ENCODE results near the gene CSMD2.

The CSMD2 gene

DNA sequence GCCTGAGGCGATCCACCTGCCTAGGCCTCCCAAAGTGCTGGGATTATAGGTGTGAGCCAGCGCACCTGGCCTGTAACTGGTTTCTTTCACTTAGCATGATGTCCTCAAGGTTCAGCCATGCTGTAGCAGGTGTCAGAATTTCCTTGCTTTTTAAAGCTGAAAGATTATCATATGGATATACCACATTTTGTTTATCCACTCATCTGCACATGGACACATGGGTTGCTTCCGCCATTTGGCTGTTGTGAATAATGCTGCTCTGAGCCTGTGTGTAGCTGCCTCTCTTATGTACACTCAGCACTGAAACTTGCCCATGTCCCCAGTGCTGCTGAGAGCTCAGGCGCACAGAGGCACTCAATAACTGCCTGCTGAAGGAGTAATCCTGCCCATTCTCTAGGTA lies 11.8 kb downstream of the CSMD2 start:
- FAIRE-seq: no peak
- TF ChIP-seq POLR2AphosphoS5 (IDR thresholded peaks at IDR 0.05; ENCODE audit: low read depth, low read length) (no peak), TAF1 (IDR thresholded peaks at IDR 0.05; ENCODE audit: borderline replicate concordance, low read depth, low read length) (no peak), POLR2A (IDR thresholded peaks at IDR 0.05; ENCODE audit: low read depth, low read length) (no peak)
- no peak for DNase-seq (ENCODE audit: insufficient read length)

DNA sequence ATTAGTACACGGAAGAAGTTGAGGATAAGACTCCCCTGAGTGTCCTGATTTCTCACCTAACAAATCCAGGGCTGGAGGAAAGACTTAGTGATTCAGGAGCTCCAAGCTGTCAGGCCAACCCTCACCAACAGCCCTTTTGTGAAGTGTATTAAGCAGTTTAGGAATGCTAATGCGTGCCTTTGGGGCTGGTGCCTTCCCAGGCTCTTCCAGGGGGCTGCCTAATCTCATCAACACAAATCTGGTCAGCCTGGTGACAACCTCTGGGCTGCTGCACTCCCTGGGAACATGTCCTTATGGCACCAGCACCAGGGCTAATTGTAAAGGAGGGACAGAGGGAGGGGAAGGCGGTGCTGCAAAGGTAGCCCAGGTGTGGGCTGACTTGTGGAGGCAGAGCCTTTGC lies 15.5 kb downstream of the CSMD2 start:
- DNase-seq (ENCODE audit: insufficient read length) (no peak), FAIRE-seq (no peak)
- TF ChIP-seq POLR2A (IDR thresholded peaks at IDR 0.05; ENCODE audit: low read depth, low read length) (no peak), TAF1 (IDR thresholded peaks at IDR 0.05; ENCODE audit: borderline replicate concordance, low read depth, low read length) (no peak), POLR2AphosphoS5 (IDR thresholded peaks at IDR 0.05; ENCODE audit: low read depth, low read length) (no peak)

DNA sequence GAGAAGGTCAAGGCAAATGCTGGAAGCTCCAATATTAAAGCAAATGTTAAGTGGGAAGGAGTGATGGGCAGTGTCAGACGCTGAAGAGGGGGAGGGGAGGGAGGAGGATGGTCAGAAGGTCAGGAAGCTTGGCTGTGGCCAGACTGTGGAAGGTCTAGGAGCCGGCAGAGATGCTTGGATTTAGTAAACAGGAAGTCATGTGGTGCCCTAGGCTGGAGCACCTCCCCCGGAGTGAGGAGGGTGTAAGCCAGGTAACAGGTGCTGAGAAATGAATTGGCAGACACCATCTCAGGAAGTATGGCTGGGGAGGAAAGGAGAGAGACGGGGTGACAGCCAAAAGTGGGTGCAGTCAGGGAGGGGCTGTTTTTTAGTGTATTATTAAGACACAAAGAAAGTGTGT lies 17.7 kb downstream of the CSMD2 start:
- TF ChIP-seq POLR2AphosphoS5 (IDR thresholded peaks at IDR 0.05; ENCODE audit: low read depth, low read length): no peak
- FAIRE-seq: no peak
- DNase-seq (ENCODE audit: insufficient read length): no peak

DNA sequence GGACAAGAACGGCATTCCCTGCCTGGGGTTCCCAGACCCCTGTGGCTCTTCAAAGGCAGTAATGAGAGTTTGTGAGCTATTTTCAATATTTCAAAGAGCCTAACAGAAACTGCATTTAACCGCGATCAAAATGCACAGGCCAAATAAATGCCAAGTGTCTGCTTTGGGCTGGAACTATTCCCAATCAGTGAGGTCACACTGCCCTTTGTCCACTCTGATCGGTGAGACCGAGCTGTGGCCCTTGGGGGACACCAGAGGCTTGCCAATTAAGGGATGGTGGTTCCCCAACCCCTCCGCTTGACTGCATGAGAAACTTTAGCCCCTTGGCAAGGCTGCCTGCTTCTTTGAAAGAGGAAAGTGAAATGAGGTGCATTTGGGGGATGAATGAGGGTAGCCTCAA lies 20.3 kb downstream of the CSMD2 start:
- no peak for FAIRE-seq
- TF ChIP-seq POLR2AphosphoS5 (IDR thresholded peaks at IDR 0.05; ENCODE audit: low read depth, low read length): no peak
- TF ChIP-seq TAF1 (IDR thresholded peaks at IDR 0.05; ENCODE audit: borderline replicate concordance, low read depth, low read length): no peak
- no peak for TF ChIP-seq POLR2A (IDR thresholded peaks at IDR 0.05; ENCODE audit: low read depth, low read length)
- DNase-seq (ENCODE audit: insufficient read length): no peak

DNA sequence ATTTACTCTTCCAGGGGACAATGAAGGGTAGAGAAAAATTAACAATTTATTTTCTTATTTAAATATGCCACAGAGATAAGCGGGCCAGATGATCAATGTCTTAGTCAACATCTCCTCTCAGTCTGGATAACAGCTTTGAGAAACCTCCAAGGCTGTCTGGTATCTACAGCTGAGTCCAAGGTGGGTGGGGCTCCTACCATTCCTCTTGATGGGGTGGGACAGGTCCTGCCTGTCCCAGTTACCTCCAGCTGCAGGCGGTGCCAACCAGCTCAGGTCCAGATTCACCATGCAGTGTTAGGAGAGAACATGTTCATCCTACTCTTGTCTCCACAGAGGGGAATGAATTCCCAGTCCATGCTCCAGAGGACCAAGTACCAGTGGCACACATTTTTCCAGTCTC lies 21.1 kb downstream of the CSMD2 start:
- no peak for TF ChIP-seq TAF1 (IDR thresholded peaks at IDR 0.05; ENCODE audit: borderline replicate concordance, low read depth, low read length)
- TF ChIP-seq POLR2AphosphoS5 (IDR thresholded peaks at IDR 0.05; ENCODE audit: low read depth, low read length): no peak
- no peak for TF ChIP-seq POLR2A (IDR thresholded peaks at IDR 0.05; ENCODE audit: low read depth, low read length)
- FAIRE-seq: no peak
- no peak for DNase-seq (ENCODE audit: insufficient read length)

DNA sequence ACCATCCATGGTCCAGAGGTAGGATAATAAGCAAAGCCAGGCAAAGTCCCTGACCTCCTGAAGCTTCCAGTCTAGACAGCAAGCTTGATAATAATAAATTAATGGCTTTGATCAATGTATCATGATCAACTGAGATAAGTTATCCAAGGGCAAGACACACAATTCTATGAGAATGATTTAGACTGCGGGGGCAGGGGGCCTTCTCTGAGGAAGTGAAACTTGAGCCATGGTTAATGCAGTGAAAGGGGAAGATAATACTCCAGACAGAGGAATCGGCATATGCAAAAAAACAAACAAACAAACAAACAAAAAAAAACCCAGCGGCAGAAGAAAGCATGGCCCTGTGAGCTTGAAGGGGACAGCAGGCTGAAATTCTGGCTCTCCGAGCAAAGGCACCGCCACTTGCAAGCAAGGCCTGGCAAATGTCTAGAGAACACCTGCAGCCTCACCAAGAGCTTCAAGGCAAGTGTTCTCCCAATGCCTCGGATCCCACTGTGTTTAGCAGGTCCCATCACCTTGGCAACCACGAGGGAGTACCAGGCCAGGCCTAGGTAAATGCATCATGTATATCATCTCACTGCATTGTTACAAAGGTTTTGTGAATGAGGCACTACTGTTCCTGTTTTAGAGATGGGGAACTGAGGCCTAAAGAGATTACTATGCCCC lies 24.9 kb downstream of the CSMD2 start:
- DNase-seq (ENCODE audit: insufficient read length): no peak
- no peak for FAIRE-seq
- TF ChIP-seq POLR2A (IDR thresholded peaks at IDR 0.05; ENCODE audit: low read depth, low read length) (no peak), TAF1 (IDR thresholded peaks at IDR 0.05; ENCODE audit: borderline replicate concordance, low read depth, low read length) (no peak), POLR2AphosphoS5 (IDR thresholded peaks at IDR 0.05; ENCODE audit: low read depth, low read length) (no peak)

DNA sequence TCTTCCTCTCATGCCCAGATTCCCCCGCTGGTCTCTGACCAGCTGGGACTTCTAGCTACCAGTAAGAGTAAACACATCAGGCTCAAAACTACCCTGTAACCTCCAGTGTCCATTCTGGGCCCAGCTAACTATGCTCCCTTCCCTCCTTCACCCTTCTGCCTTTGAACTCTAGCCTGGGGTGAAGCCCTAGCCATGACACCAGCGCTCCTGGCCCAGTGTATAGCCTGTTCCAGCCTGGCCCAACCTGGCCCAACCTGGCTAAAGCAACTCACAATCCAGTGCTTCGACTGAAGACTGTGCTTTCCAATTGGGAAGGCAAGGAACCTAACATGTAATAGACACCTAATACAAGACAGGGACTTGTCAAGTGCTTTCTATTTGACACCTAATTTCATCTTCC lies 27.6 kb downstream of the CSMD2 start:
- FAIRE-seq: no peak
- TF ChIP-seq POLR2AphosphoS5 (IDR thresholded peaks at IDR 0.05; ENCODE audit: low read depth, low read length): no peak
- no peak for TF ChIP-seq POLR2A (IDR thresholded peaks at IDR 0.05; ENCODE audit: low read depth, low read length)
- no peak for TF ChIP-seq TAF1 (IDR thresholded peaks at IDR 0.05; ENCODE audit: borderline replicate concordance, low read depth, low read length)
- DNase-seq (ENCODE audit: insufficient read length): no peak

DNA sequence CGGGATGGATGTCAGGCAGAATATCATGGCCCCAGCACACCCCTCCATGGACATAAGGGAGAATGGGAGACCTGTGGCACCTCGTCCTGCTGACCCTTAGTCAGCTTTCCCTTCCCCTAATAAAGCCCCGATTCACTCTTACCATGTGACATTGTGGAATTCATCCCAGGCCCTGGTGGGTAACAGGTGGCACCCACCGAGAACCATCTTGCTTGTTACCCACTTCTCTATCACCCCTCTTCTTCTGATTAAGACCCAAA lies 32.9 kb downstream of the CSMD2 start:
- no peak for TF ChIP-seq POLR2A (IDR thresholded peaks at IDR 0.05; ENCODE audit: low read depth, low read length)
- no peak for TF ChIP-seq POLR2AphosphoS5 (IDR thresholded peaks at IDR 0.05; ENCODE audit: low read depth, low read length)
- no peak for TF ChIP-seq TAF1 (IDR thresholded peaks at IDR 0.05; ENCODE audit: borderline replicate concordance, low read depth, low read length)
- no peak for DNase-seq (ENCODE audit: insufficient read length)
- no peak for FAIRE-seq

DNA sequence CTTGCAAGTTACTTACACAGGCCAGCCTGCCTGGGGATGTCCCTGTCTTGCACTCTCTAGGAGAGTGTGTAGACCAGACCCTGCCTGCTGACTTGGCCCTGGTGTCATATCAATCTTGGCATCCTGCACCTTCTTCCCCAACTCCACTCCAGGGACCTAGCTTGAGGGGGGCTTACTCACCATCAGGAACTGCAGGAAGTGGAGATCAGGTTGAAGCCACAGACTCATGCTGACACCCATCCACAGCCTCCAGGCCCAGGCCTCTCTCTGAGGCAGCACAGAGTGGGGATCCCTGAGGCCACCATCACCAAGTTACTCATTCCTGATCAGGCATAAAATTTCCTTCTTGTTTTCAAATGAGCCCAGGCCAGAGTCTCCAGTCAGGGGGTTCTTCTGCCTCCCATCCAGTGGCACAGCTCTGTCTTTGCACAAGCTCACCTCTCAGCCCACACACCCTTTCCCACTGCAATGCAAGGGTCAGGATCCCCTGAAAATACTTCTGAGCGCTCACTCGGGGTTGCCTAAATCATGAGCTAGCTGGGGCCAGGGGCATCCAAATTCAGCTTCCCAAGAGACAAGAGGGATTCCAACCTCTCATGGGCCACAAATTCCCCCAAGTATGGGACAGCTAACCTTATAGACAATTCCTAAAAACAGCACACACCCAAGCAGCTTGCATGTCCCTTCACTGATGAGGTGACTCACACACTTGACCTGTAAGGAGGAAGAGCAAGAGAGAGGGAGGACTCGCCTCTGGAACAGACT lies 33.5 kb downstream of the CSMD2 start:
- FAIRE-seq (no peak), DNase-seq (ENCODE audit: insufficient read length) (no peak)
- no peak for TF ChIP-seq POLR2AphosphoS5 (IDR thresholded peaks at IDR 0.05; ENCODE audit: low read depth, low read length)
- no peak for TF ChIP-seq TAF1 (IDR thresholded peaks at IDR 0.05; ENCODE audit: borderline replicate concordance, low read depth, low read length)
- no peak for TF ChIP-seq POLR2A (IDR thresholded peaks at IDR 0.05; ENCODE audit: low read depth, low read length)

DNA sequence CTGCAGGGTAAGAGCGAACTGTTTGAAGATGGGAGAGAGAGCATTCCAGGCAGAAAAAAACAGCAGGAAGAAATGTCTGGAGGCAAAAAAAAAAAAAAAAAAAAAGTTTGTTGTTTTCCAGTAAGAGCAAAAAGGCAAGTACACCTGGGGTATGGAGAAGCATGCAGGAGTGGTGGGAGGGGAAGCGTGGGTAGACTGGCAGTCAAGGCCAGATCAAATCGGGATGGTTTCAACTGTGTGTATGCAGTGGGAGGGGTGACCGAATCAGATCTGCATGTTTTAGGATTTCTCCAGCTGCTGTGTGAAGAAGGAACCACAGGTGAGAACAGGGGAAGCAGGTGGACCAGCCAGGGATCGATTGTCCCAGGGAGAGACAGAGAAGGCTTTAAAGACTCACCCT lies 34.7 kb downstream of the CSMD2 start:
- no peak for TF ChIP-seq POLR2AphosphoS5 (IDR thresholded peaks at IDR 0.05; ENCODE audit: low read depth, low read length)
- TF ChIP-seq TAF1 (IDR thresholded peaks at IDR 0.05; ENCODE audit: borderline replicate concordance, low read depth, low read length): no peak
- no peak for TF ChIP-seq POLR2A (IDR thresholded peaks at IDR 0.05; ENCODE audit: low read depth, low read length)
- no peak for DNase-seq (ENCODE audit: insufficient read length)
- no peak for FAIRE-seq

DNA sequence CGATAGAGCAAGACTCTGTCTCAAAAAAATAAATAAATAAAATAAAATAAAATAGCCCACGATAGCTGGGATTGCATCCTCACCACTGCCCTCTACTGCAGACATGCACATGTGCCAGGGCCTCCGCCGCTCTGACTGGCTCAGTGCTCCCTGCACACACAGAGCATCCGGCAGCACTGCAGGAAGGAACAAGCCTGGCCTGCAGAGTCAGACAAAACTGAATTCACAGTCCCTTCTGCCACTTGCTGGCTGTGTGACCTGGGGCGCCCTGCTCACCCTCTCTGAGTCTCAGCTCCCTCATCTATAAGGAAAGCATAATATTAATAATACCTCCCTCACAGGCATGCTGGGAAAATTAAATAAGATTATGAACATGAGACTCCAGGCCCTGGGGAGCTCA lies 35.4 kb downstream of the CSMD2 start:
- no peak for DNase-seq (ENCODE audit: insufficient read length)
- no peak for FAIRE-seq
- no peak for TF ChIP-seq TAF1 (IDR thresholded peaks at IDR 0.05; ENCODE audit: borderline replicate concordance, low read depth, low read length)
- TF ChIP-seq POLR2A (IDR thresholded peaks at IDR 0.05; ENCODE audit: low read depth, low read length): no peak
- TF ChIP-seq POLR2AphosphoS5 (IDR thresholded peaks at IDR 0.05; ENCODE audit: low read depth, low read length): no peak

DNA sequence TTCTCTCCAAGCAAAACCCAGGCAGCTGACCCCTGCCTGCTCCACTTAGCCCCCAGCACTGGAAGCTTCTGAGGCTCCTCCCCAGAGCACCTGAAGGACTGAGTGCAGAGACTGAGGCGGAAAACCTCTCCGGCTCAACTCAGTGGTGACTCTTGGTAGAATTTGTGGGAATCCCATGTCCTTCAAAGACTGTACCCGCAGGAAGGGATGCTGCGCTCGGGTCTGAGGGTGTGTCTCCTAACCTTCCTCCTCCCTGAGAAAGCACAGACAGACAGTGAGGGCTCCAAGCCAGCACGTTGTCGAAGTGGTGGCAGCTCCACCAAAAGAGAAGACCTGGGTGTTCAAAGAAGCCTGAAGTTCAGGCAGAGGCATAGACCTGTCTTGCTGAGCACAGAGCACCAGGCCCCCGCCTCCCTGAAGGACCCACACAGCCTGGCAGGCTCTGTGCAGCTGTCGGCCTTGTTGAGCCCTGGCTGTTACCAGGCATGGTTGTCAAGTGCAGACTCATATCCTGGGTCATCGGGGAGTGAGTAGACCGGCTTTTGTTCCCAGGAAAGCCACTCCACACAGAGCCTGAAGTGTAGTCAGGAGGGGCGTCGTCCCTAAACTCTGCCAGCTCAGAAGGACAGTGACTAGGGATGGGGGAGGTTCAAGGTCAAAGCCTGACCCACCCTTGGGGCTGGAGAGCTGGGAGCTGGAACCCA lies 36.7 kb downstream of the CSMD2 start:
- DNase-seq (ENCODE audit: insufficient read length) (no peak), FAIRE-seq (no peak)
- TF ChIP-seq POLR2A (IDR thresholded peaks at IDR 0.05; ENCODE audit: low read depth, low read length) (no peak), POLR2AphosphoS5 (IDR thresholded peaks at IDR 0.05; ENCODE audit: low read depth, low read length) (no peak), TAF1 (IDR thresholded peaks at IDR 0.05; ENCODE audit: borderline replicate concordance, low read depth, low read length) (no peak)

Data from GM12892 (cell line).